Mucosa of gallbladder (tissue), 1 donor: ENCODE data around the gene CTNNA1. TPM values are rescaled to one million over a fixed set of nuclear protein-coding genes. Genes with fewer than 3 reads are reported as not detected.
"Not testable (repeated sequence)": the region's sequence is repeated elsewhere in the genome, so short reads cannot be mapped to it uniquely, and the experiment has no call there.

Source experiments
- DNase-seq: peaks from one replicate; pipeline ENCODE4 v3.0.0-alpha.2; 2020; ENCODE audit warnings: low spot score
- total RNA-seq: library from RNA; stranded (reverse); gene quantifications from one replicate; pipeline ENCODE4 v1.2.1, GENCODE V29; 2021
- donor health status: DM: no; HTN: no; CAD: no.

CTNNA1 gene
- total RNA-seq, 1 donor from 2014 or later, result 371 TPM

DNA sequence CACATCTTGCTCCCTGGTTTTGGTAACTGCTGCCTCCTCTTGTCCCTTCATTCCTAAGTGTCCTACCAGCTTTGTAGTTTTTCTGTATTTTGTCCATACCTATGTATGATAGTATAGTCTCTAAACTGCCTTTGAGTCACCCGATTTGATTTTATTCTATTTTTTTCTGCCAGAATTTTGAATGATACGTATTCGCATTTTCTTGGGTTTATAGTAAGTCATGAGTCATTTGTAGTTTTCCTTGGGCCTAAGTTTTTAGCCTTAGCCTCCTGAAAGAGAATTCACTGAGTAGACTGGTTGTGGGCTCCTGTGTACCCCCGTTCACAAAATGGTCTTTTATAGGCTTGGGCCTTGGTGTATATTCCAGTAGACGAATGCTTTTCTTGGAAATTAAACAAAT, 62.3 kb downstream of the CTNNA1 start:
- DNase-seq, result no peak

DNA sequence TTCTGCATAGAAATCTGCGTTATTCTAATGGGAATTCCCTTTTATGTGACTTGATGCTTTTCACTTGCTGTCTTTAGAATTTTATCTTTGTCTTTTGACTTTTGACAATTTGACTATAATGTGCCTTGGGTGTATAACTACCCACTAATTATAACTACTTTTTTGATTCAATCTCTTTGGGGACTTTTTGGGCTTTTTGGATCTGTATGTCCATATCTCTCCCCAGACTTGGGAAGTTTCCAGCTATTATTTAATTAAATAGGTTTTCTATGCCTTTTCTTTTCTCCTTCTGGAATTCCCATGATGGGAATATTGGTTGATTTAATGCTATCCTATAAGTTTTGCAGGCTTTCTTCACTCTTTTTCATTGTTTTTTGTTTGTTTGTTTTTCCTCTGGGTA, 64.0 kb downstream of the CTNNA1 start:
- no peak for DNase-seq

DNA sequence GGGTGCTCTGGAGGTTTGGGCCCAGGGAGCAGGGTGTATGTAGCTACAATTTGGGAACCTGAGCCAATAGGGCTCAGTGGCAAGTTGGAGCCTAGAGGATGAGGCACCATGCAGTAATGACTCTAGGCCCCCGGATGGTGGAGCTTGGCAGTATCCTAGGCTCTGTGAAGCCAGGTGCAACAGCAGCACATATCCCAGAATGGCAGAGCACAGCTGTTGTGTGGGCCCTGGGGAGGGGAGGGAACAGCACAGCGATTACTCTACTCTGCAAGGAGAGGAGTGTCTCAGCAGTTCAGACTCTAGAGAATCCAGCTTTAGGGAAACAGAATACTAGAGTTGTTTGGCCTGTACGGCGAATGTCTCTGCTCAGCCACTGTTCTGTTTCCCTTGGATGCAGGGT, 65.9 kb downstream of the CTNNA1 start:
- no peak for DNase-seq

DNA sequence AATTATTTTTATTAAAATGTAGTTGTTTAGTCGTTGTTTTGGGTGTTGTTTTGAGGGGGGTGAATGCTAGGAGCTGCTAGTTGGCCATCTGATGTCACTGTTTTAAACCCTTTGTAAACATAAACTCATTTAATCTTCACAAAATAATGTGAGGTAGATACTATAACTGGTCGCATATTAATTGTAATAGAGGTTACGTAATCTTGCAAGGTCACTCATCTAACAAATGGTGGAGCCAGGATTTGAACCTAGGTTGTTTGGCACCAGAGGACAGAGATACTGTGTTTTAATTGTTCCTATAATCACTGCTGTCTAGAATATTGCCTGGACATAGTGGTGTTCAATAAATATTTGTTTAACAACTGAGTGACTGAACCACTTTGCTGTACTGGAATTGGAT, 67.5 kb downstream of the CTNNA1 start:
- no peak for DNase-seq

DNA sequence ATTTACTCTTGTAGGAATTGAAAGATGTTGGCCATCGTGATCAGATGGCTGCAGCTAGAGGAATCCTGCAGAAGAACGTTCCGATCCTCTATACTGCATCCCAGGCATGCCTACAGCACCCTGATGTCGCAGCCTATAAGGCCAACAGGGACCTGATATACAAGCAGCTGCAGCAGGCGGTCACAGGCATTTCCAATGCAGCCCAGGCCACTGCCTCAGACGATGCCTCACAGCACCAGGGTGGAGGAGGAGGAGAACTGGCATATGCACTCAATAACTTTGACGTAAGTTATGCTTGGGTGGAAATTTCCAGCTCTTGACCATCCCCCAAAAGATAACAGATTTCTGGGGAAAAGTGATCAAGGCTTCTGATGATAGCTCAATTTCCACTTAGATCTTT, 71.3 kb downstream of the CTNNA1 start:
- DNase-seq, result no peak

DNA sequence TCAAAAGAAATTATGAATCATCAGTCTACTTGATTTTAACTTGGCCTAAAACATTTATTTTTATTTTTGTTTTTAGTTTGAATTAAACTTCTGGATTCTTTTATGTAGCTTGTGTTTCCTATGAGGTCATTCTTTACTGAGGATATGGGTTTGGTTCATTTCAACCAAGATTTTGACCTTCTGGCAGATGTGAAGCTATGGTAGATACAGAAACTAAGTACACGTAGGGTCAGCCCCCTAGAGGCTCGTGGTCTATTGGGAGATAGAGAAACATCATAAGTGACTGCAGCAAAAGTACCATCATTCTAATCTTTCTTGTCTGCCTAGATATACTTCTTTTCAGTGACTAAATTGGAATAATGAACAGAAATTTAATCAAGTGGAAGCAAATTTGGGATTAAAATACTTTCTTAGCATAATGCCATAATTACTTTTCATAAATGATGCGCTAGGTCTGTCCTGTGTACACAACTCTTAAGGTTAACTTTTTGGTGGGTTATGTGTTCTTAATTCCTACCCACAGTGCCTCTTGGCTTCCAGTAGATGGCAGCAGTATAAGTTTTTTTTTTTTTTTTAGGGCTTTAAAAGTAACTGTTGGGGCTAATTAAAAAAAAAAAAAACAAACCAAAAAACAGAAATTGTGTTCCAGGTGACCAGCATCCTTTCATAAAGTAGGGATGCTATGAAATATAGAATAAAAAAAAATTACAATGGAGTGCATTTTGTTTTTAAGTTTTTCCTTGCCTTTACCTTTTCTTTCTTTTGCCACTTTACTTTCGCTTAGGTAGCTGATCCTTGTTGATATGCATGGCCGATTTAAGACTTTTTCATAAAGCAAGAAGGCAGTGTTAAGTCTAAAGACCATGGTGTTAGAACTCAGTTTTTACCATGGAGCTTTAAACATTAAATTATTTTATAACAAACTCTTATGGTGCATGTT, 72.0 kb downstream of the CTNNA1 start:
- no peak for DNase-seq

DNA sequence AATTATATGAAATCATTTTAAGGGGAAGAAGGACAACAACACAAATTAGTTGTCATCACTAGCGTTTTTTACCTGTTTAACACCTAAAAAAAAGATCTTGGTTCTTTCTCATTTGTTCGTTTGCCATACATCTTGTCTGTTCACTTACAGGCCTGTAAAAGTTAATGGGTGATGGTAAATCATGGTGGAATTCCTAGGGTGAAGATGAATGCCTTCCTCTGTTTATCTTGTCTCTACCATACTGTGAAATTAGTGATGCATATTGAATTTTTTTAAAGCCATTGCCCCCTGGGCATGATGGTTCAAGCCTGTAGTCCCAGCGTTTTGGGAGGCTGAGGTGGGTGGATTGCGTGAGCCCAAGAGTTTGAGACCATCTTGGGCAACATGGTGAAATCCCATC, 75.3 kb downstream of the CTNNA1 start:
- DNase-seq, result no peak

DNA sequence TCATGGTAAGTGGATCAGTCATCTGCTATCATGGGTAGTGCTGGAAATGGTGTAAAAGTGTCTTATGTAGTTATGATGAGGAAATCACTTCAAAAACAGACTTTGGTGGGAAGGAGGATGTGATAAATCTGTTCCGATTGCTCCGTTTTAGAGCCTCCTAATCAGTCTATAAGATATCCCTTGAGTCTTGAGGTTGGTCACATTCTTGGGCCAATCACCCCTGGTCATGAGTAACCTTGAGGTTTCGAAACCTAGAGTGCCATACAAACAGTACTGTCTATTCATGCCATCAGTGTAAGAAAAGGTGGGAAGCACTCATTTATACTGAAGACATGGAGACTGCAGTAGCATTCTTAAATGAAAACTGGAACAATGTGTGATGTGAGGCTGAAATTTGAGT, 76.1 kb downstream of the CTNNA1 start:
- DNase-seq, result no peak

DNA sequence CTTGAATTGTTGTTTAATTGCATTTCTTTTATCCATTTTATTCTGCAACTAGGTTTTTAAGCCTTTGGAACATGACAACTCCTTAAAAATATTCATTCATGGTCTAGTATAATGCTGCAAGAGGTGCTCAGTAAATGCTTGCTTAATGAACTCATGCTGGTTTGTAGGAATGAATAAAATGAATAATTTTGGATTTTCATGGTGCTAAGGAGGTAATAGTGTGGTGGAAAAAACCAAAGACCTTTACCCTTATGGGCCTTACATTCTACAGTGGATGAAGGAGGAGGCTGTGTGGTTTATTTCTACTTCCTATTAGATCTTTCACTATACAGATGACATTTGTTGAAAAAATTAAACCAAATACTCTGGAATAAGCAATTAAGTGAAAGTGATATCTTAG, 78.5 kb downstream of the CTNNA1 start:
- no peak for DNase-seq

DNA sequence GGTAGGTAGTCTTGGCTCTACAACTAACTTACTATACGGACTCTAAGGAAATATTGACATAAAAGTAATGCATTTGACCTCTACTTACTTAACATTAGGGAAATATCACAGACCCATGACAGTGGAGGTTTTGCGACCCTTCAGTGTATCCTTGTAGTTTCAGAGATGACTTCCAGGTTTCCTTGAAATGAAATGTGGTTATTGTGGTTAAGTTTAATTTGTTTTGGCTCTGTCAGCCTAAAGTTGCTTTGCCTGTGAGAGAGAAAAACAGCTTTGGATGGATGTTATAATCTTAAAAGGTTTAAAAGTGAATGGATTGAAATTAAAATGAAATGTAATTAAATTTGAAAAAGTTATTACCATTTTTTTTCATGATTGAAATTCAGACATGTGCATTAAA, 79.0 kb downstream of the CTNNA1 start:
- DNase-seq, result no peak

DNA sequence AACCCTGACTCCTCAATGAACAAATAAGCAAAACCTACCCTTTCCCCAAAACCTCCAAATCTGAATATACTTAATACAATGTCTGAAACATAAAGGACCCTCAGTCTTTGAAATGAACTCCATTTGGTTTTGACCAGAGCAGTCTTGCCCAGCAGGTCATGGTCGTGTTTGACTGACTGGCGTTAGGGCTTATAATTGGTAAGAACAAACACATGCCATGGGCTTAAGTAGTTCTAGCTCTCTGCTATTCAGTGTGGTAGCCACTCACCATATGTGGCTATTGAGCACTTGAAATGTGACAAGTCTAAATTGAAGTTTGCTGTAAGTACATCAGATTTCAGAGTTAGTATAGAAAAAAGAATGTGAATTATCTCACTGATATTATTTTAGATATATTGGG, 79.9 kb downstream of the CTNNA1 start:
- no peak for DNase-seq

DNA sequence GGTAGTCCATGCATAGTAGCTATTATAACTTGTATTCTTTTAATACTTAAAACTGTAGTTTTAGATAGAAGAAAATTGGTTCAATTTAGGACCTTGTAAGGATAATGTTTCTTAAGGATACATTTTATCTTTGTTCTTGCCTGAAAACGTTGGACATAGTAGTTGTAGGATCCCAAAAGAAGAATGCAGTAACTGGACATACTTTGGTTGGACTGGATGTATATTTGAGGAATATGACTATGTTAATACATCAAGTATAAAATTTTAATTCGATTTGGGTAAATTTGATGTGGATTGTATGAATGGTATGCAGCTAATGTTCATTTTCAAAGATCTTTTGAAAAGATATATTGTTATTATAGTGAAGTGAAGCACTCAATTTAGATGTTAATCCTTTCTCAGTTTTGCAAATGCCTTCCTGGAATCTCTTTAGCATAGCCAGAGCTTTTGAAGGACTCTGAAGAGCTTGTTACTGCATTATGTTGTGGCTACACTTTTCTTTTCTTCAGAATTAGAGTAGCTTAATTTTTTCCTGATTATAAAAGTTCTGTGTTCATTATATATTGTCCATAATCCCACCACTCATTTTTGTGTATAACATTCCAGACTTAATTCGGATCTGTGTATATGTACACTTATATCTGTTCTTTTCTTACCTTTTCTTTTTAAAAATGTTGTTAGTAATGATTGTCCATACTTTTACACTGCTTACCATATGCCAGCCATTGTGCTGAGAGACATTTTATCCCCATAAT, 80.7 kb downstream of the CTNNA1 start:
- DNase-seq, result no peak

DNA sequence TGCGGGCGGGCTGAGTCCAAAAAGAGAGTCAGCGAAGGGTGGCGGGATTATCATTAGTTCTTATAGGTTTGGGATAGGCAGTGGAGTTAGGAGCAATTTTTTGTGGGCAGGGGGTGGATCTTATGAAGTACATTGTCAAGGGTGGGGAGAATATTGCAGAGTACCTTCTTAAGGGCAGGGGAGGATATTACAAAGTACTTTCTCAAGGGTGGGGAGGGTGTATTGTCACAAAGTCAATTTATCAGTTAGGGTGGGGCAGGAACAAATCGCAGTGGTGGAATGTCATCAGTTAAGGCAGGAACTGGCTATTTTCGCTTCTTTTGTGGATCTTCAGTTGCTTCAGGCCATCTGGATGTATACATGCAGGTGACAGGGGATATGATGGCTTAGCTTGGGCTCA, 81.6 kb downstream of the CTNNA1 start:
- not testable (repeated sequence) for DNase-seq

DNA sequence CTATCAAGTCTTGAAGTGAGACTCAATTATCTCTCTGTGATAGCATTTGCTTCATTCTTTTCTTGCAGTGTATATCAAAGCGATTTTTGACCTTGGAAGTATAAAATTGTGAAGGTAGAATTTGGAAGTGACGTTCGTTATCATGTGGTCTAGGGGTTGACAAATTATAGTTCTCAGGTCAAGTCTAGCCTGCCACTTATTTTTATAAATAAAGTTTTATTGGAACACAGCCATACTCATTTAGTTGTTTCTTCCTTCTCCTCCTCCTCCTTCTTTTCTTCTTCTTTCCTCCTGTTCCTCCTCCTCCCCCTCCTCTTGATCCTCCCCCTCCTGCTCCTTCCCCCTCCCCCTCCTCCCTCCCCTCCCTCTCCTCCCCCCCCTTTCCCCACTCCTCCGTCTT, 83.9 kb downstream of the CTNNA1 start:
- no peak for DNase-seq

DNA sequence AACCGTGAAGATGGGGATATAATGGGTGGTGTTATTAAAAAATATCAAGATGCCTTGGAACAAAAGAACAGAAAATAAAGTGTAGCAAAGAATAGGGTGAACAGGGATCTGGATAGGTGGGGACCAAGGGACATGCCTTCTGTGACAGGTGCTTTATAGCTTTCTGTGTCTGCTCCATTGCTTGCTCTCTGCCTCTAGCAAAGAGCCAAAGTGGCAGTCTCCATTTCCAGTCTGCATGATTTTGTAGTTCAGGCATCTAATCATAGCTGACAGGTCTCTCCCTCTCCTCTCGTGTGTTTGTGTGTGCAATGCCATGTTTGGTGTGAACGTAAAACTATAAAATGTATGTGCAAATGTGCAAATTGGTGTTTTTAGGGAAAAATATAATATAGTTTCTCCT, 86.9 kb downstream of the CTNNA1 start:
- DNase-seq, result no peak

DNA sequence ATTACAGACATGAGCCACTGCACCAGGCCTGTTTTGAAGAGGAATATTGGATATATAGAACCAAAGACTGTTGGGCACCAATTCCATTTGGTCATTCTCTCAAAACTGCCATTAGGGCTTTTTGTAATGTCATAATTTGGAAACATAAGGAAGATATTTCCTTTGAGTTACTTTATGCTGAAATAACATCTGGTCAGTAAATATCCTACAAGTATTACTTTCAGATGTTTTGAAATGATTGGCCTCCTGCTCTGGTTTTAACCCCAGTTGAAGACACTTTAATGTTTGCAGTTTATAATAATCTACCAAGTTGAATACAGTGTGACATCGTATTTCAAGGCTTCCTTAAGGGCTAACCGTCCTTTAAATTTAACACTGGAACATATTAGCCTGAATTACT, 88.3 kb downstream of the CTNNA1 start:
- DNase-seq, result no peak

DNA sequence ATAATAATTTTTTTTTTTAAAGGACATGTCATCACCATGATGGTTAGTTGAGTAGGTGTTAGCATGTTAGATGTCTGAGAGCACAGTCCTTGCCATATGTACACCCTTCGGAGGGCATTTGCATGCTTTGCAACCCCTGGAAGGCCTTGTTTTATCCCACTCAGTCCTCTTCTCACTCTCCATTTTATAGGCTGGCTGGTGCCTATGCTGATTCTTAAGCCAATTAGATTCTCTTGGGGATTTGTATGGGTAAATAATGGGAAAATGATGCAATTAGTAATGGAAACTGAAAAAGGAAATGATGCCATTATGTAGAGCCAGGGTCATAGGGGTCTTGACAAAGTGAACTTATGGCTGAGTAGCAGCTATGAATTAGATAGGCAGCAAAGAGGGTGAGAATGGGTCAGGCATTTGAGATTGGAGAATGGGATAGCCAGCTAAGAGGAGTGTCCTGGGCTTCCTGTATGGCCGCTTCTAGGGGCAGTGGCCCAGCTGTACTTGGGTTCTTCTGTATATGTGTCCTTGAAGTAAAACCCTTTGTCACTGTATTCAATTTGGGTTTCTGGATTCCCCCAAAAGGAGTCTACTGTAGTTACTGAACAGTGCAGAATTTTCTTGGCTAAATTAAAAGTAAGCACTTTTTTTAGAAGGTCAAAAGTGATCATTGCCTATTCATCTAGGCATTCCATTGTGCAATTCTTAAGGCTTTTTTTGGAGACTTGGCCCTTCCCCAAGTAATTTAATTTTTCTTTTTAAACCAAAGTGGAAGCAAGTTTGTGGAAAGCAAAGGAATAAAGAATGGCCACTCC, 90.3 kb downstream of the CTNNA1 start:
- no peak for DNase-seq

DNA sequence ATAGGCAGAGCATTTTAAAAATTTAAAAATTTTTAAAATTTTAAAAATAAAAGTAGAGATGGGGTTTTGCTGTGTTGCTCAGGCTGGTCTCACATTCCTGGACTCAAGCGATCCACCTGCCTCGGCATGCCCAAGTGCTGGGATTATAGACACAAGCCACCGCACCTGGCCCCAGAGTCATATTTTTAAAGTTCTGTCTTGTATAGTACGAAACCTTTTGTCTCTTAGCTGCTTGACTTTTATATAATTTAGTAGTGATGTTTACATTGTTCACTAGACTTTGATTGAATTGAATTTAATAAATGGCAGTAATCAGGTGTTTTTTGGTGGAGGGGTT, 90.9 kb downstream of the CTNNA1 start:
- DNase-seq, result no peak

DNA sequence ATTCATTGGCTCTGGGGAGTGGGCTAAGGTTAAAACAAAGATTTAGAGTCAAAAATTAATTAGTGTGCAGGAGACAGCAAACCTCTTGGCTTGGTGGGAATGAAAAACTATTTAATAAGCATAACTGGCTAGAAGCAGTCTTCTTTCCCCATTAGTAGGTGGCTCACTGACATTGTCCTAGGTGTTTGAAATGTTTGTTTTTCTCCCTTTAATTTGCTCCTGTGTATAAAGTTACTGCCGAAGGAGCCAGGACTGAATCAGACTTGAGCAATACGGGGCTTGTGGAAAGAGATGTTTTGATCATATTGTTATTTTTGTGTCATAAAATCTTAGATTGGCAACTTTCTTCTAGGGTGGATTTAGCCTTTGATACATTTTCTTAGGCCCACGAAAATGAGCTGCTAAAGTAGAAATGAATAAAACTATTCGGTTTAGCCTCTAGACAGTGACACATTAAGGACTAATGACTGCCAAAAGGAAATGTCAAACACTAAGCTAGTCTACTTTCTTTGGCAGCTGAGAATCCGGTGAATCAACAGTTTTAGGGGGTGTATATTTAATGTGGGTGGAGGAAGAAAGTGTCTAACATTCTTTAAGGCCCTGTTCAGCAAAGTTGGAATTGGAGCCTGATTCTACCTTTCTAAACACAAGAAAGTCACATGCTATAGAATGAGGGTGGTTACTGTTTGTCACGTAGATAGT, 91.7 kb downstream of the CTNNA1 start:
- no peak for DNase-seq

DNA sequence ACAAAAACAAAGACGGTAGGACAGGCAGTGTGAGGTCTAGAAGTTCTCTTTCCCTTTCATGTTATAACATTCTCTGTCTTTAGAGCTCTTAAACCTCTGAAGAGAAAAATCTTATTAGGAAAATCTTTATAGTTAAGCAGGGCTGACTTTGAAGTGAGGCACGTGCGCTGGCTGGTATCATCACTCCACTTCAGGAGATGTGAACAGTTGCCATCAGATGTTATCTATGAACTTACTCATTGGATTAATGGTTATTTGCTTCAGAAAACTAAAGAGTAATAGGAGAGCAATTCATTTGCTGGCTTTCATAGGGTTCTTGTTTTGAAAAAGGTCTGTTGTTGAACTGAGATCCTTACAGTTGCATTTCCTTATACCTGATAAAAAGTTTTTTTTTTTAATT, 96.2 kb downstream of the CTNNA1 start:
- no peak for DNase-seq

DNA sequence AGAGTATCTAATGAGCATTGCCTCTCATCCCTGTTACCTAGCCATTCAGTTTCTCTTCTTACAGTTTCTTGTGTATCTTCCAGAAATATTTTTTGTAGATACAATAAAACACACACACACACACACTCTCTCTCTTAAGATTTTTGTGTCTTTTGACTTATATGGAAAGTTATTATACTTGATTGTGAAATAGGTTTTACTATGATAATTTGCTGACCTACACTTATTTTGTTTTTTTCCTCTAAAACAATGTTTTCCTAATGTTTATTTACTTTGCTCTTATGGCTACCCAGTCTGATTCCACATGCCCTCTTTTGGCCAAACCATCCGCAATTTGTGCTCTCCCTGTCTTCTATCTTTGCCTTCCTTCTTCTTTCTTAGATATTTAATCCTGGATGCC, 96.7 kb downstream of the CTNNA1 start:
- DNase-seq, result no peak
